Raji (cell line): ENCODE measurements around the gene MAP3K10.

Source experiments
- POLR2A ChIP-seq: IDR thresholded peaks from 2 replicates; pipeline ENCODE4 v1.6.1; 2011; ENCODE audit warnings: low read depth, low read length, control low read depth; ENCODE audit not compliant: insufficient read depth

The MAP3K10 gene

GRCh38 chr19:40163541-40164129 lies 27.6 kb upstream of the MAP3K10 start:
- TF ChIP-seq POLR2A = no peak

GRCh38 chr19:40165362-40165937 lies 25.8 kb upstream of the MAP3K10 start:
- no peak for TF ChIP-seq POLR2A

- TF ChIP-seq POLR2A = no peak
Measured at GRCh38 chr19:40174092-40174491, 17.1 kb upstream of the MAP3K10 start.

GRCh38 chr19:40175820-40176219 lies 15.4 kb upstream of the MAP3K10 start:
- no peak for TF ChIP-seq POLR2A

GRCh38 chr19:40177286-40178070 lies 13.7 kb upstream of the MAP3K10 start:
- TF ChIP-seq POLR2A = no peak

- no peak for TF ChIP-seq POLR2A
Measured at GRCh38 chr19:40178756-40179155, 12.5 kb upstream of the MAP3K10 start.

- TF ChIP-seq POLR2A = no peak
Measured at GRCh38 chr19:40184273-40184672, 7.0 kb upstream of the MAP3K10 start.

- TF ChIP-seq POLR2A = no peak
Measured at GRCh38 chr19:40191836-40192646, 815 bp downstream of the MAP3K10 start.

- no peak for TF ChIP-seq POLR2A
Measured at GRCh38 chr19:40192758-40193586, 1.7 kb downstream of the MAP3K10 start.

- no peak for TF ChIP-seq POLR2A
Measured at GRCh38 chr19:40193587-40193849, 2.3 kb downstream of the MAP3K10 start.

- TF ChIP-seq POLR2A = no peak
Measured at GRCh38 chr19:40198272-40198990, 7.2 kb downstream of the MAP3K10 start.

- no peak for TF ChIP-seq POLR2A
Measured at GRCh38 chr19:40200341-40201099, 9.3 kb downstream of the MAP3K10 start.

- no peak for TF ChIP-seq POLR2A
Measured at GRCh38 chr19:40204381-40204780, 13.2 kb downstream of the MAP3K10 start.
